A673 (cell line): Measurements from ENCODE around the gene CORO1A.

Experiments
- EZH2 ChIP-seq: fragments of 200-600 bp; sonication (generic); IDR thresholded peaks from 2 replicates; pipeline ENCODE4 v1.6.1; 2017; ENCODE audit warnings: borderline replicate concordance, low read depth, mild to moderate bottlenecking, mixed read lengths, antibody characterized with exemption, low read length; ENCODE audit not compliant: poor library complexity, severe bottlenecking
- TF ChIP-seq, protein P1 (sequence below): fragments of 300-800, 200-600 bp; sonication (generic); conservative IDR thresholded peaks from 2 replicates; pipeline ENCODE4 v1.5.1; 2017; ENCODE audit warnings: low read depth, mild to moderate bottlenecking, antibody characterized with exemption, low read length, moderate library complexity, mixed read lengths

DNA sequence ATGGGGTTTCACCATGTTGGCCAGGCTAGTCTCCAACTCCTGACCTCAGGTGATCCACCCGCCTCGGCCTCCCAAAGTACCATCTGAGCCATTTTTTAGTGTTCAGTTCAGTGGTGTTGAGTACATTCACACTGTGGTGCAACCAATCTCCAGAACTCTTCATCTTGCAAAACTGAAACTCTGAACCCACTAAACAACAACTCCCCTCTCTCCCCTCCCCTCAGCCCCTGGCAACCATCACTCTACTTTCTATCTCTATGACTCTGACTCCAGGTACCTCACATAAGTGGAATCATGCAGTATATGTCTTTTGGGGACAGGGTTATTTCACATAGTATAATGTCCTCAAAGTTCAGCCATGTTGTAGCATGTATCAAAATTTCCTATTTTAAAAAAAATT is 41.7 kb upstream of the CORO1A start:
- TF ChIP-seq, protein P1, sequence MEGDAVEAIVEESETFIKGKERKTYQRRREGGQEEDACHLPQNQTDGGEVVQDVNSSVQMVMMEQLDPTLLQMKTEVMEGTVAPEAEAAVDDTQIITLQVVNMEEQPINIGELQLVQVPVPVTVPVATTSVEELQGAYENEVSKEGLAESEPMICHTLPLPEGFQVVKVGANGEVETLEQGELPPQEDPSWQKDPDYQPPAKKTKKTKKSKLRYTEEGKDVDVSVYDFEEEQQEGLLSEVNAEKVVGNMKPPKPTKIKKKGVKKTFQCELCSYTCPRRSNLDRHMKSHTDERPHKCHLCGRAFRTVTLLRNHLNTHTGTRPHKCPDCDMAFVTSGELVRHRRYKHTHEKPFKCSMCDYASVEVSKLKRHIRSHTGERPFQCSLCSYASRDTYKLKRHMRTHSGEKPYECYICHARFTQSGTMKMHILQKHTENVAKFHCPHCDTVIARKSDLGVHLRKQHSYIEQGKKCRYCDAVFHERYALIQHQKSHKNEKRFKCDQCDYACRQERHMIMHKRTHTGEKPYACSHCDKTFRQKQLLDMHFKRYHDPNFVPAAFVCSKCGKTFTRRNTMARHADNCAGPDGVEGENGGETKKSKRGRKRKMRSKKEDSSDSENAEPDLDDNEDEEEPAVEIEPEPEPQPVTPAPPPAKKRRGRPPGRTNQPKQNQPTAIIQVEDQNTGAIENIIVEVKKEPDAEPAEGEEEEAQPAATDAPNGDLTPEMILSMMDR, result no peak
- no peak for TF ChIP-seq EZH2
